ENCODE data around the gene RAB30.
"Not testable (repeated sequence)": the region's sequence is repeated elsewhere in the genome, so short reads cannot be mapped to it uniquely, and the experiment has no call there.

DNA sequence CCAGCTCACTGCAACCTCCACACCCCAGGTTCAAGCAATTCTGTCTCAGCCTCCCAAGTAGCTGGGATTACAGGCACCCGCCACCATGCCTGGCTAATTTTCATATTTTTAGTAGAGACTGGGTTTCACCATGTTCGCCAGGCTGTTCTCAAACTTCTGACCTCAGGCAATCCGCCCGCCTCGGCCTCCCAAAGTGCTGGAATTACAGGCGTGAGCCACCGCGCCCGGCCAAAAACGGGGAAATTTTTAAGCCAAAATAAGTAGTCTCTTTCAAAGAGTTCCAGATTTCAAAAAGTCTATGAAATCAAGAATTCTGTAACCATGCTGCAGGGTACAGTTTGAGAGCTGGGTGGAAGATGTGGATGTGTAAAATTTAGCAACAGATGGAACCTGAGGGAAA is 62.6 kb downstream of the RAB30 start:
- TF ChIP-seq, protein P1, sequence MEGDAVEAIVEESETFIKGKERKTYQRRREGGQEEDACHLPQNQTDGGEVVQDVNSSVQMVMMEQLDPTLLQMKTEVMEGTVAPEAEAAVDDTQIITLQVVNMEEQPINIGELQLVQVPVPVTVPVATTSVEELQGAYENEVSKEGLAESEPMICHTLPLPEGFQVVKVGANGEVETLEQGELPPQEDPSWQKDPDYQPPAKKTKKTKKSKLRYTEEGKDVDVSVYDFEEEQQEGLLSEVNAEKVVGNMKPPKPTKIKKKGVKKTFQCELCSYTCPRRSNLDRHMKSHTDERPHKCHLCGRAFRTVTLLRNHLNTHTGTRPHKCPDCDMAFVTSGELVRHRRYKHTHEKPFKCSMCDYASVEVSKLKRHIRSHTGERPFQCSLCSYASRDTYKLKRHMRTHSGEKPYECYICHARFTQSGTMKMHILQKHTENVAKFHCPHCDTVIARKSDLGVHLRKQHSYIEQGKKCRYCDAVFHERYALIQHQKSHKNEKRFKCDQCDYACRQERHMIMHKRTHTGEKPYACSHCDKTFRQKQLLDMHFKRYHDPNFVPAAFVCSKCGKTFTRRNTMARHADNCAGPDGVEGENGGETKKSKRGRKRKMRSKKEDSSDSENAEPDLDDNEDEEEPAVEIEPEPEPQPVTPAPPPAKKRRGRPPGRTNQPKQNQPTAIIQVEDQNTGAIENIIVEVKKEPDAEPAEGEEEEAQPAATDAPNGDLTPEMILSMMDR (conservative IDR thresholded peaks at IDR 0.05; ENCODE audit: low read depth, low read length) = not testable (repeated sequence)
- TF ChIP-seq EZH2 (IDR thresholded peaks at IDR 0.05; ENCODE audit: borderline replicate concordance, low read depth, low read length, poor library complexity, severe bottlenecking) = not testable (repeated sequence)

Data from A673 (cell line).